LNCaP clone FGC (cell line): ENCODE measurements around the gene OSMR.

Experiments
- DNase-seq: peaks from one replicate; pipeline ENCODE4 v3.0.0-alpha.2; 2011; ENCODE audit warnings: low read depth
- H3K4me3 ChIP-seq: 2 replicates; pipeline ENCODE4 v1.5.1; 2011; ENCODE audit warnings: mild to moderate bottlenecking, low read depth, low read length, control low read depth
- TF ChIP-seq, protein P1 (sequence below): IDR thresholded peaks from 2 replicates; pipeline ENCODE4 v1.5.1; 2012; ENCODE audit warnings: mild to moderate bottlenecking; ENCODE audit not compliant: control insufficient read depth, insufficient read depth; ENCODE audit errors: extremely low read depth

OSMR gene

DNA sequence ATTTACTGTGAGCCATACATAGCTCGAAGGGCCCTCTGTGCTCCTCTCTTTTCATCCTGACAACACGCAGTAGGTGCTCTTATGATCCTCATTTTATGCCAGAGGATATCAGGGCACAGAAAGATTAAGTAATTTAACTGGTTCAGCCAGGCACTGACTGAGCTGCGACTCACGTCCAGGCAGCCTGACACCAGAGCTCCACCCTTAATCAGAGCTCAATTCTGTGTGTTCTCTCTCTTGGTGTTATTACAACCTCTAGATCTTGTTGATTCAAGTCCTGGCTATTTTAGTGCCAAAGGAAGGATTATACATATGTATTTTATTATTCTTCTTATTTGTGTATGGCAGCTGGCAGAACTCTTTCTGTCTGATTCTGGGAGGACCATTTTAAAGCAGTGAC lies 59.7 kb downstream of the OSMR start:
- H3K4me3 ChIP-seq, result no peak overlapping the region
- TF ChIP-seq, protein P1, sequence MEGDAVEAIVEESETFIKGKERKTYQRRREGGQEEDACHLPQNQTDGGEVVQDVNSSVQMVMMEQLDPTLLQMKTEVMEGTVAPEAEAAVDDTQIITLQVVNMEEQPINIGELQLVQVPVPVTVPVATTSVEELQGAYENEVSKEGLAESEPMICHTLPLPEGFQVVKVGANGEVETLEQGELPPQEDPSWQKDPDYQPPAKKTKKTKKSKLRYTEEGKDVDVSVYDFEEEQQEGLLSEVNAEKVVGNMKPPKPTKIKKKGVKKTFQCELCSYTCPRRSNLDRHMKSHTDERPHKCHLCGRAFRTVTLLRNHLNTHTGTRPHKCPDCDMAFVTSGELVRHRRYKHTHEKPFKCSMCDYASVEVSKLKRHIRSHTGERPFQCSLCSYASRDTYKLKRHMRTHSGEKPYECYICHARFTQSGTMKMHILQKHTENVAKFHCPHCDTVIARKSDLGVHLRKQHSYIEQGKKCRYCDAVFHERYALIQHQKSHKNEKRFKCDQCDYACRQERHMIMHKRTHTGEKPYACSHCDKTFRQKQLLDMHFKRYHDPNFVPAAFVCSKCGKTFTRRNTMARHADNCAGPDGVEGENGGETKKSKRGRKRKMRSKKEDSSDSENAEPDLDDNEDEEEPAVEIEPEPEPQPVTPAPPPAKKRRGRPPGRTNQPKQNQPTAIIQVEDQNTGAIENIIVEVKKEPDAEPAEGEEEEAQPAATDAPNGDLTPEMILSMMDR, result no peak
- no peak for DNase-seq

DNA sequence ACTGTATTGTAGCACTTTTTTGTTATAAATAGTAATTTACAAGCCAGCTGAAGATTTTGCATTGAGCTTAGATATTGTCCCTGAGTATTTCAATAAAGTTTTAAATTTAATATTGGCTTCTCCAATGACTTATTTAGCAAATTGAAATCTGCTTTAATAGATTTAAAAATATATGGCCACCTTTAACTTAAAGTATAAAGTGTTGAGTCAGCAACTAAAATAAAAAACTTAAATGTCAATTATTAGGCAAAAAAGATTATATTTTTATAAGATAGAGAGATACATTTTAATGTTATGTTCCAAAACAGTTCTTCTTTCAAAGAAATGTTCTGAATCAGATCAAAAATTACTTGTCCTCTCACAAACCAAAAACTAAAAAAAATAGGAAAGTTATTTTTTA lies 60.7 kb downstream of the OSMR start:
- TF ChIP-seq, protein P1, result no peak
- DNase-seq, result no peak
- no peak overlapping the region for H3K4me3 ChIP-seq

DNA sequence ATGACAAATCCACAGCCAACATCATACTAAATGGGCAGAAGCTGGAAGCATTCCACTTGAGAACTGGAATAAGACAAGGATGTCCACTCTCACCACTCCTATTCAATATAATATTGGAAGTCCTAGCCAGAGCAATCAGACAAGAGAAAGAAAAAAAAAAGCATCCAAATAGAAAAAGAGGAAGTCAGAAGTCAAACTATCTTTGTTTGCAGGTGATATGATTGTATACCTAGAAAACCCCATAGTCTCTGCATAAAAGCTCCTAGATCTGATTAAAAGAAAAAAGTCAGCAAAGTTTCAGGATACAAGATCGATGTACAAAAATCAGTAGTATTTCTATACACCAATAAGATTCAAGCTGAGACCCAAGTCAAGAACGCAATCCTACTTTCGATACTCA lies 66.1 kb downstream of the OSMR start:
- no peak overlapping the region for H3K4me3 ChIP-seq
- TF ChIP-seq, protein P1, result no peak
- DNase-seq, result no peak

DNA sequence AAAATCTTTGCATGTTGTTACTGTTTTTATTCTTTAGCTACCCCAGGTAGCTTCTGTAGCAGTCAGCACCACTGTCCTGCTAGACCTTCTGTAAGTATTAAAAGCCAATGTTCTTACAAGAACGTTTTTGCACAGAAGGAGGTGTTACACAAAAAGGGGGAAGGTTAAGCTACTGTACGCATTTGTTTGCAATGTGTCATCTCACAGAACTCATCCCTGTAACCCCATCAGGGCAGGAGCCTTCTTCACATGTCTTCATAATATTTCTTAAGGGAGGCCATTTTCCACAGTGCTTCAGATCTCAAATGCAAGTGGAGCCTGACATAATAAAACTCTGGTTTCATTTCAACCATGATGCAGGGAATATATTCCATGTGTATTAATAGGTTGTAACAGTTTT lies 67.9 kb downstream of the OSMR start:
- H3K4me3 ChIP-seq, result no peak overlapping the region
- DNase-seq, result no peak
- TF ChIP-seq, protein P1, result no peak

DNA sequence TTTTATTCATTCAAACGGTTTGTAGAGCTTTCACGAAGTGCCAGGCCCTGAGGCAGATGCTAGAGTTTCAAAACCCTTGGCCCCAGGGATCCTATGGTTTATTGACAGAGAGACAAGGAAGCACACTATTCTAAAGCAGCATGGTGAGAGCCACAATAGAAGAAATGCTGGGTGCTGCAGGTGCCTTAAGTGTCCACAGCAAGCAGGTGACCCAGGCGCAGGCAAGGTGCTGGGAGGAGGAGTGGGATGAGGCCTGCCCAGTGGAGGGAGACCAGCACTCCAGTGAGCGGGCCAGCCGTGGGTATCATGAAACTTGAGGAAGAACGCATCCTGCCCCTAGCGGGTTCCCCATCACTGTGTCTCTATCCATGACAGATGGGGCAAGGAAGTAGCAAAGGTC lies 71.0 kb downstream of the OSMR start:
- TF ChIP-seq, protein P1, result no peak
- H3K4me3 ChIP-seq, result no peak overlapping the region
- no peak for DNase-seq

DNA sequence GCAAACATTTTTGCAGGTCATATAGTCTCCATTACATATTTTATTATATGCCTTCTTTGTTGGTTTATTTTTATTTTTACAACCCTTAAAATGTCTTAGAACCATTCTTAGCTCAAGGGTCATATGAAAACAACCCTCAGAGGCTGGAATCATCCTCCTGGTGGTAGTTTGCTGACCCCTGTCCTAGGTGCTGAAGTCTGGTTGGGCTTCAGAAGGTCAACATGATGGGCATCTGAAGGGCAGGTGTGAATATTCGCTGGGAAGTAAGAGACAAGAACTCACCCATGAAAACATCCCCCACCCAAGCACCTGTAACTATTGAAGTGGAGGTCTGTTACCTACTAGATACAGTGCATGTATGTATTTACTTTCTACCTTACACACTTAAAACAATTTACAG lies 75.4 kb downstream of the OSMR start:
- TF ChIP-seq, protein P1, result no peak
- no peak for DNase-seq
- no peak overlapping the region for H3K4me3 ChIP-seq

DNA sequence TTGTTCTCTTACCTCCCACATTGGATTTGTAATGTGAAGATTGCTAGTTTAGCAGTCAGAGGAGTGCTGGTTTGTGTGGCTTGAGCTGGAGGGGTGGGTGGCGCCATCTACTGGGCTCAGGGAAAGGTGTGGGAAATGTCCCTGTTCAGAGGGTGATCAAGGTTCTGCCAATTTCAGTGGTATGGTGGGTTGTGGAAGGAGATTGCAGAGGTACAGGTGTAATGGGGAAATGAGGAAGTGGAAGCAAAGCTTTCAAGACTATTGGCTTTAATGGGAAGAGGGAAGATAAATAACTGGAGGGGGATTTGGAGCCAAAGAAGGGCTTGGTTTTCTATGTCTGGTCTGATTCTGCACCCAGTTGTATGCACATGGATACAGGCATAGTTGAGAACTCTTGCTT lies 76.4 kb downstream of the OSMR start:
- no peak overlapping the region for H3K4me3 ChIP-seq
- DNase-seq, result peak; percentile 17
- TF ChIP-seq, protein P1, result peak; percentile 93
